HepG2 (cell line): ENCODE data around the gene MFSD2B.

ENCODE experiments used
- ATF3 ChIP-seq: sonication (generic); formaldehyde crosslinking; IDR thresholded peaks from 2 replicates; pipeline ENCODE4 v1.4.0; 2020; ENCODE audit warnings: missing genetic modification reagents
- CAMTA2 ChIP-seq: sonication (generic); formaldehyde crosslinking; IDR thresholded peaks from 2 replicates; pipeline ENCODE4 v1.4.0; 2020; ENCODE audit warnings: mild to moderate bottlenecking, missing genetic modification reagents, borderline replicate concordance
- EED ChIP-seq: sonication (generic); formaldehyde crosslinking; IDR thresholded peaks from 2 replicates; pipeline ENCODE4 v1.5.0; 2020; ENCODE audit warnings: mild to moderate bottlenecking, missing genetic modification reagents
- NFE2L2 ChIP-seq: fragments of 150-350 bp; IDR thresholded peaks from 2 replicates; pipeline ENCODE4 v1.6.1; 2014; ENCODE audit warnings: low read length
- PPARG ChIP-seq: conservative IDR thresholded peaks from 2 replicates; pipeline ENCODE4 v1.6.1; 2016; ENCODE audit warnings: missing biosample characterization, missing genetic modification reagents
- PREB ChIP-seq: sonication (generic); formaldehyde crosslinking; IDR thresholded peaks from 2 replicates; pipeline ENCODE4 v1.4.0; 2020; ENCODE audit warnings: missing genetic modification reagents
- TCF12 ChIP-seq, 2 experiments: fragments of 450-650 bp in 1 of 2; sonication (generic) in 1 of 2; formaldehyde crosslinking in 1 of 2; IDR thresholded peaks; 2 replicates each; pipeline versions ENCODE4 v1.6.1 to v1.8.0; 2017 to 2022; ENCODE audit warnings: antibody characterized with exemption in 1 of 2, mild to moderate bottlenecking in 1 of 2, missing genetic modification reagents in 1 of 2, moderate library complexity in 1 of 2
- TCF7L2 ChIP-seq: IDR thresholded peaks from 2 replicates; pipeline ENCODE4 v1.6.1; 2011; ENCODE audit warnings: mild to moderate bottlenecking, low read depth, low read length, moderate library complexity
- ZBTB25 ChIP-seq: IDR thresholded peaks from 2 replicates; pipeline ENCODE4 v1.6.1; 2018; ENCODE audit warnings: missing genetic modification reagents

GRCh38 chr2:24026233-24026632 is 16.3 kb downstream of the MFSD2B start:
- TF ChIP-seq CAMTA2 (no peak), TCF7L2 (no peak), PREB (CRISPR knock-in tag) (no peak), PPARG (CRISPR knock-in tag) (no peak), TCF12 (IDR thresholded peaks at IDR 0.05) (no peak), TCF12 (CRISPR knock-in tag; IDR thresholded peaks at IDR 0.05) (no peak), ATF3 (CRISPR knock-in tag) (no peak), ZBTB25 (CRISPR knock-in tag) (no peak), NFE2L2 (no peak), EED (CRISPR knock-in tag) (no peak)
